ENCODE results near the gene SKIC2.

SKIC2 gene

GRCh38 chr6:31967926-31968320, 8.9 kb downstream of the SKIC2 start:
- TF ChIP-seq CTCF (IDR thresholded peaks at IDR 0.05; ENCODE audit: extremely low read depth, insufficient read depth, missing control alignments), result no peak
- DNase-seq (ENCODE audit: low spot score), result no peak
- in situ Hi-C loops (cut with MboI; ENCODE audit: low pct_unique_long_range_greater_than_20kb, low sequenced_read_pairs, unreplicated experiment), result no loop called here

- in situ Hi-C loops (cut with MboI; ENCODE audit: low pct_unique_long_range_greater_than_20kb, low sequenced_read_pairs, unreplicated experiment), result no loop called here
- no peak for DNase-seq (ENCODE audit: low spot score)
- TF ChIP-seq CTCF (IDR thresholded peaks at IDR 0.05; ENCODE audit: extremely low read depth, insufficient read depth, missing control alignments), result no peak
Observed at GRCh38 chr6:31968326-31968725, 9.4 kb downstream of the SKIC2 start.

- in situ Hi-C loops (cut with MboI; ENCODE audit: low pct_unique_long_range_greater_than_20kb, low sequenced_read_pairs, unreplicated experiment), result no loop called here
Observed at GRCh38 chr6:31968791-31969711, 10.1 kb downstream of the SKIC2 start.

GRCh38 chr6:31969712-31970603, 11.0 kb downstream of the SKIC2 start:
- in situ Hi-C loops (cut with MboI; ENCODE audit: low pct_unique_long_range_greater_than_20kb, low sequenced_read_pairs, unreplicated experiment), result no loop called here
- DNase-seq (ENCODE audit: low spot score), result no peak
- TF ChIP-seq CTCF (IDR thresholded peaks at IDR 0.05; ENCODE audit: extremely low read depth, insufficient read depth, missing control alignments), result no peak

More at GRCh38 chr6:31968791-31969711, 10.1 kb downstream of the SKIC2 start:
- TF ChIP-seq CTCF (IDR thresholded peaks at IDR 0.05; ENCODE audit: extremely low read depth, insufficient read depth, missing control alignments), result no peak
- no peak for DNase-seq (ENCODE audit: low spot score)

- in situ Hi-C loops (cut with MboI; ENCODE audit: low pct_unique_long_range_greater_than_20kb, low sequenced_read_pairs, unreplicated experiment), result no loop called here
- TF ChIP-seq CTCF (IDR thresholded peaks at IDR 0.05; ENCODE audit: extremely low read depth, insufficient read depth, missing control alignments), result no peak
- DNase-seq (ENCODE audit: low spot score), result no peak
Observed at GRCh38 chr6:31970604-31971271, 11.8 kb downstream of the SKIC2 start.
